Peyer's patch (tissue), 4 donors: ENCODE data around the gene NOC3L. TPM values are rescaled to one million over a fixed set of nuclear protein-coding genes. Genes with fewer than 3 reads are reported as not detected.
"Not testable (repeated sequence)": the region's sequence is repeated elsewhere in the genome, so short reads cannot be mapped to it uniquely, and the experiment has no call there.

Source experiments
- DNase-seq, 3 donors: peaks; one replicate each; pipeline ENCODE4 v3.0.0-alpha.2; 2017 to 2019
- H3K27ac ChIP-seq, 4 donors: fragments of 200-600 bp; sonication (generic); one replicate each; pipeline ENCODE4 v1.5.1; 2016 to 2019
- H3K27me3 ChIP-seq, 2 donors: fragments of 200-600 bp; sonication (generic); one replicate each; pipeline ENCODE4 v1.5.1; 2019
- H3K36me3 ChIP-seq, 3 donors: fragments of 200-600 bp; sonication (generic); one replicate each; pipeline ENCODE4 v1.5.1; 2016 to 2019
- H3K4me1 ChIP-seq, 4 donors: fragments of 200-600 bp; sonication (generic); one replicate each; pipeline ENCODE4 v1.5.1; 2016 to 2019
- H3K4me3 ChIP-seq, 4 donors: fragments of 200-600 bp; sonication (generic); 1 replicate in 3 of 4; 2 replicates in 1 of 4; pipeline ENCODE4 v1.5.1; 2016 to 2019; ENCODE audit warnings: mild to moderate bottlenecking in 1 of 4
- H3K9me3 ChIP-seq, 4 donors: fragments of 200-600 bp; sonication (generic); one replicate each; pipeline ENCODE4 v1.5.1; 2016 to 2019; ENCODE audit warnings: mild to moderate bottlenecking in 1 of 4
- CTCF ChIP-seq, 6 experiments: fragments of 450-650 bp in 4 of 6; fragments of 200-600 bp in 2 of 6; sonication (generic) in 1 of 6; IDR thresholded peaks; one replicate each; pipeline ENCODE4 v1.5.1; 2017 to 2019; ENCODE audit warnings: antibody characterized with exemption in 6 of 6, mild to moderate bottlenecking in 3 of 6, moderate library complexity in 1 of 6
- POLR2A ChIP-seq, 2 donors: fragments of 450-650 bp; IDR thresholded peaks; one replicate each; pipeline ENCODE4 v1.5.1; 2017; ENCODE audit warnings: antibody characterized with exemption in 2 of 2, mild to moderate bottlenecking in 2 of 2, moderate library complexity in 2 of 2
- total RNA-seq, 4 donors: library from RNA; depleted of rRNA; stranded (reverse); fragments of >200 nt; gene quantifications; one replicate each; pipeline ENCODE4 v1.1.0, GENCODE V29; 2016

NOC3L gene
- total RNA-seq, 4 donors from 2014 or later = 6.1 to 23.1 (median 9.2) TPM

DNA sequence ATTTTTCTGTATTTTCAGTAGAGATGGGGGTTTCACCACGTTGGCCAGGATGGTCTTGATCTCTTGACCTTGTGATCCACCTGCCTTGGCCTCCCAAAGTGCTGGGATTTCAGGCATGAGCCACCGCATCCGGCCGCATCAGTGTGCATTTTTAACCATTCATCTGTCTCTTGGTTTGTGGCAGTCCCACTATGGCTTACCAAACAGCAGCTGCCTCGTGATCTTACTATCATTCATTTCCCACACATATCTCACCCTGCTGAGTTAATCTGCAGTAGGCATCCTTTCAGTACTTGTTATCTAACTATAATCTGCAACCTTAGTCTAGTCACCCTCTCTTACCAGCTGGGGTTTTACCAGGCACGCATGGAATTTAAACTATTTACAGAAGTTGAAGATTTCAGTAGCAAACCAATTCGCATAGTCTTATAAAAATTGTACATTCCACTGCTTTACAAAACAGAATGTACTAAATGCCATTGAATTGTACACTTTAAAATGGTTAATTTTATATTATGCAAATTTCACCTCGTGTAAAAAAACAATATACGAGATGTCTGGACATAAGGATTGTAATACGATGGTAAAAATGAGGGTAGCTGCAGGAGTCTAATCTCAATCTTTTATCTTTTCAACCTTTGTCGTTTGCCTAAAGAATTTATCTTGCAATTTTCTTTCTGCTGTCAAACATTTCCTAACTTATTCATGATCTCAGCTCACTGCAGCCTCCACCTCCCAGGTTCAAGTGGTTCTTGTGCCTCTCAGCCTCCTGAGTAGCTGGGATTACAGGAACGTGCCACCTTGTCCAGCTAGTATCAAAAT, 35.0 kb upstream of the NOC3L start:
- DNase-seq = no peak
- H3K27ac ChIP-seq = no peak overlapping the region
- H3K36me3 ChIP-seq = no peaks in the 10 kb centered on the region
- H3K9me3 ChIP-seq = no peaks in the 10 kb centered on the region
- H3K4me1 ChIP-seq = no peaks in the 10 kb centered on the region
- peaks cover 0 to 3% of the 10 kb centered on the region in 2 donors for H3K27me3 ChIP-seq
- no peak overlapping the region for H3K4me3 ChIP-seq
- TF ChIP-seq CTCF (IDR thresholded peaks at IDR 0.05) (no peak), POLR2A (IDR thresholded peaks at IDR 0.05) (no peak)

GRCh38 chr10:94392117-94392516, 29.4 kb upstream of the NOC3L start:
- not testable (repeated sequence) for H3K4me3 ChIP-seq, H3K36me3 ChIP-seq, H3K27me3 ChIP-seq, H3K4me1 ChIP-seq, H3K27ac ChIP-seq, H3K9me3 ChIP-seq, DNase-seq

DNA sequence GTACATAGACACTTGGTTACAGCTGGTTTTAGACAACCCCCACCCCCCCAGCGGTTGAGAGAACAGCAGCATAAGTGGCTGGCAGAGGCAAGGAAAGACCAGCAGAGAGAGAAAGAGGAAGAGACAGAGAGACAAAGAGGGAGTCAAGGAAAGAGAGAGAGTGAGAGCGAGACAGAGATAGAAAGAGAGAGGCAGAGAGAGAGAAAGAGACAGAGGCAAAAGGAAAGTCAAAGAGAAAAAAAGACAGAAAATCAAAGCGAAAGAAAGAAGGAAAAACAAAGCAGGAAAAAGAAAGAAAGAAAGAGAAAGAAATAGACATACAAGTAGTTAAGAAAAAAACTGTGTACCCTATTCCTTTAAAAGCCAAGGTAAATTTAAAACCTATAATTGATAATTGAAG, 23.0 kb upstream of the NOC3L start:
- DNase-seq, H3K4me3 ChIP-seq, H3K27me3 ChIP-seq, H3K27ac ChIP-seq, H3K36me3 ChIP-seq, H3K9me3 ChIP-seq, H3K4me1 ChIP-seq: not testable (repeated sequence)

DNA sequence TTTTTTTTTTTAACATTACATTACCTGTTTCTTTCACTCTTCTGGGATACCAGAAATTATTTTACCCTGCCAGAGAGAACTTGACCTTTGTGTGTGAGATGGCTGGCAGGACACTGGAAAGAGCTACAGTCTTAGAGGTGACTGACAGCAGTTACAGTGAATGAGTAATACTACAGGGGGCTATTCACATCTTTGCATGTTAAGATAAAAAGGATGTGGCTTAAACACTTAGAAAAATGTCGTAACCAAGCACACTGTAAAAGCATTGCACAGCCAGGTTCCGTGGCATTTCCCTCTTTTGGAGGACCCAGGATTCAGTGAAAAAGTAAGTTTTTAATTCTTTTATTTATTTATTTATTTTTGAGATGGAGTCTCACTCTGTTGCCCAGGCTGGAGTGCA, 20.8 kb upstream of the NOC3L start:
- Histone ChIP-seq H3K27me3 (no peaks in the 10 kb centered on the region), H3K9me3 (no peaks in the 10 kb centered on the region), H3K27ac (no peak overlapping the region), H3K4me1 (peaks cover 0 to 7% (median 0%) of the 10 kb centered on the region in 4 donors), H3K4me3 (no peak overlapping the region), H3K36me3 (no peaks in the 10 kb centered on the region)
- no peak for DNase-seq
- TF ChIP-seq CTCF (IDR thresholded peaks at IDR 0.05) (no peak), POLR2A (IDR thresholded peaks at IDR 0.05) (no peak)

- Histone ChIP-seq H3K27me3 (no peaks in the 10 kb centered on the region), H3K36me3 (no peaks in the 10 kb centered on the region), H3K27ac (no peak overlapping the region), H3K4me1 (no peaks in the 10 kb centered on the region), H3K9me3 (no peaks in the 10 kb centered on the region), H3K4me3 (no peak overlapping the region)
- no peak for DNase-seq
- TF ChIP-seq POLR2A (IDR thresholded peaks at IDR 0.05) (no peak), CTCF (IDR thresholded peaks at IDR 0.05) (no peak)
Measured at GRCh38 chr10:94376865-94377264, 14.1 kb upstream of the NOC3L start.

DNA sequence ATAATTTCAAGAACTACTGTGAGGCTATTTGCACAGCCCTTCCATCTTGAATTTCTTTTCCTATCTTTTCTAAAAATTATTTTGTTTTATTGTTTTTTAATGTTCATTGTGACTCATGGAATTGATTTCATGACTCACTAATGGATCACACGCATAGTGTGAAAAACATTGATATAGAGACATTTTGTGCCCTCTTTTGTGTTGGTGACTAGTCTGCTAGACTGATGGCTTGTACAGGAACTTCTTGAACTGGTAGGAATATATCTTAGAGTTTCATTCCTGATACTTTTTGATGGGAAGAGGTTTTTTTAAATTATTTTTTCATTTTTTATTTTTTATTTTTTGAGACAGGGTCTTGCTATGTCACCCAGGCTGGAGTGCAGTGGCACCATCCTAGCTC, 12.6 kb upstream of the NOC3L start:
- no peak for DNase-seq

More for the DNA sequence above, 12.6 kb upstream of the NOC3L start:
- TF ChIP-seq CTCF (IDR thresholded peaks at IDR 0.05) = no peak
- H3K4me3 ChIP-seq = no peak overlapping the region
- no peaks in the 10 kb centered on the region for H3K36me3 ChIP-seq
- H3K4me1 ChIP-seq = no peaks in the 10 kb centered on the region
- no peak overlapping the region for H3K27ac ChIP-seq
- H3K9me3 ChIP-seq = no peaks in the 10 kb centered on the region
- H3K27me3 ChIP-seq = no peaks in the 10 kb centered on the region
